Trophoblast cell (in vitro differentiated cells and primary cell): Measurements from ENCODE around the gene PRKCH.

Experiments
- DNase-seq, 2 donors: peaks; one replicate each; pipeline ENCODE4 v3.0.0-alpha.2; 2016
- H2AFZ ChIP-seq: 2 replicates; pipeline ENCODE4 v1.6.1; 2013; ENCODE audit warnings: low read length, moderate library complexity, mild to moderate bottlenecking; ENCODE audit not compliant: insufficient read depth, poor library complexity
- H2AK5ac ChIP-seq: 2 replicates; pipeline ENCODE4 v1.6.1; 2013; ENCODE audit warnings: mild to moderate bottlenecking, low read length
- H2BK120ac ChIP-seq: 2 replicates; pipeline ENCODE4 v1.6.1; 2013; ENCODE audit warnings: low read length, mild to moderate bottlenecking, moderate library complexity; ENCODE audit not compliant: insufficient read depth, poor library complexity
- H2BK12ac ChIP-seq: 2 replicates; pipeline ENCODE4 v1.6.1; 2013; ENCODE audit warnings: mild to moderate bottlenecking, low read length, moderate library complexity
- H2BK5ac ChIP-seq: 2 replicates; pipeline ENCODE4 v1.6.1; 2013; ENCODE audit warnings: low read length, low read depth, moderate library complexity, mild to moderate bottlenecking; ENCODE audit not compliant: poor library complexity
- H3K14ac ChIP-seq: 2 replicates; pipeline ENCODE4 v1.6.1; 2013; ENCODE audit warnings: mild to moderate bottlenecking, low read length
- H3K18ac ChIP-seq: 2 replicates; pipeline ENCODE4 v1.6.1; 2013; ENCODE audit warnings: mild to moderate bottlenecking, low read length
- H3K23ac ChIP-seq: 2 replicates; pipeline ENCODE4 v1.6.1; 2013; ENCODE audit warnings: low read length
- H3K27ac ChIP-seq: 2 replicates; pipeline ENCODE4 v1.5.1; 2013; ENCODE audit warnings: low read depth, mild to moderate bottlenecking, inconsistent platforms, low read length, moderate library complexity
- H3K27me3 ChIP-seq: 2 replicates; pipeline ENCODE4 v1.6.1; 2013; ENCODE audit warnings: inconsistent platforms, mild to moderate bottlenecking, low read length, moderate library complexity; ENCODE audit not compliant: insufficient read depth
- H3K36me3 ChIP-seq, 2 experiments: 1 replicate in 1 of 2; 2 replicates in 1 of 2; pipeline ENCODE4 v1.6.1; 2013; ENCODE audit warnings: low read length in 2 of 2, mild to moderate bottlenecking in 2 of 2, moderate library complexity in 1 of 2; ENCODE audit not compliant: insufficient read depth in 2 of 2, control insufficient read depth in 1 of 2
- H3K4ac ChIP-seq: 2 replicates; pipeline ENCODE4 v1.6.1; 2013; ENCODE audit warnings: low read depth, mild to moderate bottlenecking, low read length, moderate library complexity
- H3K4me1 ChIP-seq, 2 experiments: 1 replicate in 1 of 2; 2 replicates in 1 of 2; pipeline ENCODE4 v1.6.1; 2013; ENCODE audit warnings: low read length in 2 of 2, mild to moderate bottlenecking in 2 of 2, moderate library complexity in 1 of 2; ENCODE audit not compliant: insufficient read depth in 2 of 2, control insufficient read depth in 1 of 2
- H3K4me2 ChIP-seq: 2 replicates; pipeline ENCODE4 v1.6.1; 2013; ENCODE audit warnings: inconsistent platforms, mild to moderate bottlenecking, low read length, moderate library complexity
- H3K4me3 ChIP-seq: 2 replicates; pipeline ENCODE4 v1.5.1; 2013; ENCODE audit warnings: mild to moderate bottlenecking, low read depth, low read length, inconsistent platforms
- H3K79me1 ChIP-seq: one replicate; pipeline ENCODE4 v1.6.1; 2013; ENCODE audit warnings: low read length
- H3K79me2 ChIP-seq: 2 replicates; pipeline ENCODE4 v1.6.1; 2013; ENCODE audit warnings: low read length, mild to moderate bottlenecking; ENCODE audit not compliant: control insufficient read depth, insufficient read depth, poor library complexity
- H3K9ac ChIP-seq: 2 replicates; pipeline ENCODE4 v1.6.1; 2013; ENCODE audit warnings: mild to moderate bottlenecking, low read length
- H3K9me3 ChIP-seq: 2 replicates; pipeline ENCODE4 v1.6.1; 2013; ENCODE audit warnings: low read depth, mild to moderate bottlenecking, control low read depth, inconsistent platforms, low read length; ENCODE audit not compliant: insufficient read depth
- H4K12ac ChIP-seq: 2 replicates; pipeline ENCODE4 v1.6.1; 2013; ENCODE audit warnings: low read depth, mild to moderate bottlenecking, low read length, moderate library complexity
- H4K8ac ChIP-seq: 2 replicates; pipeline ENCODE4 v1.6.1; 2013; ENCODE audit warnings: low read depth, mild to moderate bottlenecking, low read length, moderate library complexity
- H4K91ac ChIP-seq: one replicate; pipeline ENCODE4 v1.6.1; 2013; ENCODE audit warnings: low read depth, mild to moderate bottlenecking, low read length, moderate library complexity
- WGBS: extraction: QIAGEN DNeasy Blood & Tissue Kit; methylation state at CpG from one replicate; pipeline ENCODE4 v1.1.7; 2013; ENCODE audit warnings: missing lambda C conversion rate; ENCODE audit not compliant: insufficient read length, insufficient coverage; ENCODE audit errors: extremely low coverage; 5-methylcytosine and 5-hydroxymethylcytosine counted together

Gene PRKCH

GRCh38 chr14:61342932-61343331 is 21.6 kb downstream of the PRKCH start:
- peaks cover 11% of the 10 kb centered on the region for H3K79me1 ChIP-seq
- no CpG with 5 or more reads among the region's 5 CpGs for WGBS

GRCh38 chr14:61343471-61343870 is 22.1 kb downstream of the PRKCH start:
- H3K23ac ChIP-seq: no peak overlapping the region
- H4K8ac ChIP-seq: no peak overlapping the region
- no peak overlapping the region for H3K18ac ChIP-seq
- H3K79me1 ChIP-seq: peaks cover 12% of the 10 kb centered on the region
- no peak overlapping the region for H2BK12ac ChIP-seq
- no peak overlapping the region for H2AFZ ChIP-seq
- H3K27me3 ChIP-seq: no peaks in the 10 kb centered on the region
- H4K12ac ChIP-seq: no peak overlapping the region
- H3K36me3 ChIP-seq: peaks cover 0 to 2% of the 10 kb centered on the region in 2 experiments
- no peak overlapping the region for H3K14ac ChIP-seq
- no peak overlapping the region for H2AK5ac ChIP-seq
- no peak overlapping the region for H3K4ac ChIP-seq
- no peak overlapping the region for H2BK120ac ChIP-seq
- no peaks in the 10 kb centered on the region for H3K9me3 ChIP-seq
- H3K27ac ChIP-seq: no peak overlapping the region
- no peak for DNase-seq
- peaks cover 21% of the 10 kb centered on the region for H3K79me2 ChIP-seq
- no peak overlapping the region for H2BK5ac ChIP-seq
- H4K91ac ChIP-seq: no peak overlapping the region
- no CpG with 5 or more reads among the region's 1 CpG for WGBS
- no peak overlapping the region for H3K9ac ChIP-seq
- no peak overlapping the region for H3K4me2 ChIP-seq
- peaks cover 23 to 36% of the 10 kb centered on the region in 2 experiments for H3K4me1 ChIP-seq
- no peak overlapping the region for H3K4me3 ChIP-seq

More at GRCh38 chr14:61342932-61343331, 21.6 kb downstream of the PRKCH start:
- Histone ChIP-seq H3K4ac (no peak overlapping the region), H3K4me2 (no peak overlapping the region), H3K23ac (no peak overlapping the region), H3K27me3 (no peaks in the 10 kb centered on the region), H3K9me3 (no peaks in the 10 kb centered on the region), H3K18ac (no peak overlapping the region), H3K14ac (no peak overlapping the region), H2BK120ac (no peak overlapping the region), H4K12ac (no peak overlapping the region), H3K9ac (no peak overlapping the region), H2BK12ac (no peak overlapping the region), H4K8ac (no peak overlapping the region), H3K27ac (no peak overlapping the region), H2AK5ac (no peak overlapping the region), H2BK5ac (no peak overlapping the region), H3K4me1 (peaks cover 20 to 36% of the 10 kb centered on the region in 2 experiments), H4K91ac (no peak overlapping the region), H3K4me3 (no peak overlapping the region), H3K36me3 (peaks cover 0 to 2% of the 10 kb centered on the region in 2 experiments), H2AFZ (no peak overlapping the region), H3K79me2 (peaks cover 19% of the 10 kb centered on the region)
- no peak for DNase-seq

DNA sequence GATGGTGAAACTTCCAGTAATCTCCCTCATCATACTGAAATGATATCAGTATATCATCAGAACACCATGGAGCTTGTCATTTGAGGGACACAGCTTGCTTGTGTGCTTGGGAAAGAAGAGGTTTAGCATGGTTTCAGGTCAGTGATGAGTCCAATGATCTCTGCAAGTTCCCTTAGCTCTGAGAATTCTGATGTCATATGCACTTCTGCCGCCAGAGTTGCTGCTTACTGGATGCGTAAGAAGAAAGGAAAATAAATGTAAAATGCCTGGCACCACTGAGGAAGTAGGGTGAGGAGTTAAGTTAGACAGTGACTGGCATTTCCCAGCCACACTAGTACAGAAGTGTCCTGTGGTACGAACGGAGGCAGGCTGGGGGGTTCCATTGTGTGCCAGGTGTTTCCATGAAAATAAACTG is 22.6 kb downstream of the PRKCH start:
- Histone ChIP-seq H2BK120ac (no peak overlapping the region), H3K18ac (peak overlapping the region; percentile 42), H3K9ac (no peak overlapping the region), H3K27me3 (no peaks in the 10 kb centered on the region), H3K4me1 (peaks cover 22 to 35% of the 10 kb centered on the region in 2 experiments), H4K12ac (no peak overlapping the region), H3K4me2 (no peak overlapping the region), H3K23ac (no peak overlapping the region), H3K4me3 (no peak overlapping the region), H3K27ac (no peak overlapping the region), H3K79me1 (peaks cover 10% of the 10 kb centered on the region), H2AK5ac (no peak overlapping the region), H4K91ac (no peak overlapping the region), H3K36me3 (peaks cover 0 to 2% of the 10 kb centered on the region in 2 experiments), H3K9me3 (no peaks in the 10 kb centered on the region), H2BK5ac (no peak overlapping the region), H4K8ac (no peak overlapping the region), H2AFZ (no peak overlapping the region), H3K14ac (no peak overlapping the region), H2BK12ac (peak overlapping the region; percentile 16), H3K4ac (peak overlapping the region; percentile 65), H3K79me2 (peaks cover 22% of the 10 kb centered on the region)
- DNase-seq: peak in 1 of 2 donors; percentile 39
- no CpG with 5 or more reads among the region's 4 CpGs for whole genome bisulfite sequencing

DNA sequence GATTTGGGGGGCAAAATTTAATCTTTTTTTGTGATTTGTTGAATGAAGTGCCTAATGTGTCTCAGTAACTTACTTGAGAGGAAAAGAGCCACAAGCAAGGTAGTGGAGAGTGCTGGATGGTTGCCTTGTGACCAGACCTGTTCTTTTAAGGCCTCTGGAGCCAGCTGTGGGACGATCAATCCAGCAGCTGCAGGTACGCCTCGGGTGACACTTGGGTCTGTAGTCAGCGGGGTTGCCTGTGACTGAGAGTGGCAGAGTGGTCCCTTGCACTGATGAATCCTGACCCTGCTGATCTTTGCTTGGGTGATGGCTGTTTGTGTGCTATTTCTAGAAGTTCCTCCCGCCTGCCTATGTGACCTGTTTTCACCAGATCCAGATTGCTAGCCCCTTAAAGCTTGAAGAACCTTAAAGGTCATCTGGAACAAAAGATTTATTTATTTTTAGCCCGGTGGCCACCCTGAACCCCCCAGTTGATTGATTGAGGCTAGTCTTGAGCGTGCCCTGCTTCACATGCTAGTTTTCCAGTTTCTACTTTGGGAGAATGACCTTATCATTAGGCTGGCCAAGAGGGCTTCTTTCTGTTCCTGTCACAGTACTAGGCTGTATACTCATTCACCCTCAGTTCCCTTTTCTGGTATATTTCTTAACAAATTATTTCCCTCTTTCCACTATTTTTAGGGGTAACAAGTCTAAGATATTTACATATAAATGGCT is 23.2 kb downstream of the PRKCH start:
- no peaks in the 10 kb centered on the region for H3K27me3 ChIP-seq
- H2AK5ac ChIP-seq: no peak overlapping the region
- H3K79me2 ChIP-seq: peaks cover 20% of the 10 kb centered on the region
- H3K23ac ChIP-seq: no peak overlapping the region
- H4K8ac ChIP-seq: no peak overlapping the region
- peaks cover 10% of the 10 kb centered on the region for H3K79me1 ChIP-seq
- no peaks in the 10 kb centered on the region for H3K9me3 ChIP-seq
- peaks cover 0 to 2% of the 10 kb centered on the region in 2 experiments for H3K36me3 ChIP-seq
- H2BK5ac ChIP-seq: no peak overlapping the region
- no peak overlapping the region for H3K4me3 ChIP-seq
- H3K18ac ChIP-seq: no peak overlapping the region
- no peak overlapping the region for H4K12ac ChIP-seq
- H3K4me1 ChIP-seq: peaks cover 20 to 35% of the 10 kb centered on the region in 2 experiments
- no peak overlapping the region for H3K9ac ChIP-seq
- H2AFZ ChIP-seq: no peak overlapping the region
- H4K91ac ChIP-seq: no peak overlapping the region
- H3K4me2 ChIP-seq: no peak overlapping the region
- peak overlapping the region; percentile 65 for H3K4ac ChIP-seq
- H3K14ac ChIP-seq: no peak overlapping the region
- no peak for DNase-seq
- no peak overlapping the region for H2BK120ac ChIP-seq
- WGBS: no CpG with 5 or more reads among the region's 7 CpGs
- no peak overlapping the region for H3K27ac ChIP-seq
- no peak overlapping the region for H2BK12ac ChIP-seq
